Fibroblast of skin of right biceps (primary cell): Measurements from ENCODE around the gene APP.
"Not testable (repeated sequence)": the region's sequence is repeated elsewhere in the genome, so short reads cannot be mapped to it uniquely, and the experiment has no call there.

Source experiments
- DNase-seq: peaks from one replicate; pipeline ENCODE4 v3.0.0-alpha.2; 2013

Gene APP

GRCh38 chr21:25934771-25935224, 235.8 kb downstream of the APP start:
- peak; percentile 84 for DNase-seq

GRCh38 chr21:25934130-25934529, 236.4 kb downstream of the APP start:
- DNase-seq, result no peak

GRCh38 chr21:25931765-25932164, 238.8 kb downstream of the APP start:
- no peak for DNase-seq

DNA sequence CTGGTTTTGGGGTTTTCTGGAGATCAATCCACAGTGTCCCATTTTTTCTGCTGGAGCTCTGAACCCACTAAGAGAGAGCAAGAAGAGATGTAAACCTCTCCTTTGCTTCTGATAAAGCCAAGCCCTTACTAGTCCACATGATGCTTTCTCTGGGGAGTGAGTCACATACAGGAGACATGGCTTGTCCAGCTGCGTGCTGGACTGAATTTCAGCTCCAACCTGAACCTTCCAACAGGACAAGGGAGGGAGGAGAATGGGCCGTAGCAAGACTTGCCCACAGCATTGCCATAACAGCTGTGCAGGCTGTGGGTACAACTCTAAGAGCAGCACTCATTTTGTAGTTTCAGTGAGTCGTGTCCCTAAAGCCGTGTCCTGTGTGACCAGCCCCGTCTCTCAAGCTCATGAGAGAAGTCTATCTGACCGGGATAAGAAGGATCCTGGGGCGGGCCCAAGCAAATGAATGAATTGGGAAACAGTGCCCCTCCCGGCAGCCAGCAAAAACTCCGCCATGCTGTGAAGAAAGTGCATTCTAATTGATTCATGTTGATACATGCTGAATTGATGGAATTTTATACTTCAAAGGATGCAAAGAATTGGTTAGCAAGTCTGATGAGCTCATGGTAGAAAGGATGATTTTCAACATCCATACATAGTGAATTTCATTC, 240.6 kb downstream of the APP start:
- DNase-seq, result no peak

DNA sequence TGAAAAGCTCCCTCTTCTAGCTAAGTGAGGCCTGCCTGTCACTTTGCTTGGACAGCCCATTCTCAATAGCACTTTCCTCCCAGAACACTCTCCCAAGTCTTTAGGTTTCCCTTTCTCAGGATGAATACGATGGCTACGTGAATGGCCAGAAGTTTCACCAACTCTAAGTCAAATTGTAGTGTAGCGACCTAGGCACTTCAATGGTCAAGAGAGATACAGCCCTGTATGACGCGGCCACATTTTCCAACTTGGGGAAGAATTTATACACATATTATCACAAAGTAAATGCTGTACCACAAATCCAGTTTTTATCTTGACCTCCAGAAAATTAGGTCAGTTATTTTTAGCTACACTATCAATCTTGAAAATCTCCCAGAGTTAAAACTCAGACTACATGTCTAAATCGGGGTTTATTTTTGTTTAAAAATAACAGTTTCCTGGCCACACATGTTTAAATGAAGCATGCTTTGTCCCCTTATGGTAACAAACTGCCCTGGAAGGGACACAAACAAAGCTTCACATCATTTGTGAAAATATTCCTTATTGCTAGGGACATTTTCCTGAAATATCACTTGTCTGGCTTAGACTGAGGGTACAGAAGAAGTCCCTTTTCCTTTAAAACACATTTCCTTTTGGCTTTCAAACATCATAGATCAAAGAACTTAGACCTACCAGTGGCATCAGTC, 243.2 kb downstream of the APP start:
- no peak for DNase-seq

- no peak for DNase-seq
Observed at GRCh38 chr21:25925936-25926335, 244.6 kb downstream of the APP start.

- DNase-seq, result no peak
Observed at GRCh38 chr21:25925064-25925800, 245.3 kb downstream of the APP start.

GRCh38 chr21:25918152-25918551, 252.4 kb downstream of the APP start:
- DNase-seq, result not testable (repeated sequence)

DNA sequence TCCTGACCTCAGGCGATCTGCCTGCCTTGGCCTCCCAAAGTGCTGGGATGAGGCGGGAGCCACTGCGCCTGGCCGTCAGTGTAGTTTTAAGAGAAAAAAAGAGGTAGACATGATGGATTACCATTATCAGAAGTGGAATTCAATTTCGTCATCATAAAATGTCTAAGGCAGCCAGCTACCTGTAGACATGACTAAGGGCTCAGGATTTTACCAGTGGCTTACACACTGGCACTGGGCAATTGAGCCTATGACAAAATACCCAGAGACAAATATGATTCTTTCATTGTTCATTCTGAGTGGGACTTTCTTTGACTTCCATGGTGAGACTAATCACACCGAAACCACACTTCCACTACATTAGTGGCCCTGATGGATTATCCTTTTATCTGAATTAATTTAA, 254.3 kb downstream of the APP start:
- no peak for DNase-seq

DNA sequence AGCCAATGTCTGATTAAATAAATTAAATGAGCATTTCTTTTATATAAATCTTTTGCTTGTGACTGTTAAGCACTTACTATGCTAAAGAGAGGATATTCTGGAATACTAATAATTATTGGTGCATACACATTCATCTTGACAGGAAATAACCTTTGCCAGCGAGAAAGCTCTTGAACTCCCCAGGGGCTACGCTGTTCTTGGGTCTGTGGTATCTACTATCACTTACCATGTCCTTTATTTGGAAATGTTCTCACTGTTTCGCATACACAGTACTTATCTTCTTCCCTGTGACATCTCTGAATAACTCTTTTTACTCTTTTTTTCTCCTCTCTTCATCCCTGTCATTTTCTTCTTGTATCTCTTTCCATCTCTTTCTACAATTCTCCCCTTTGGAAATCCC, 257.1 kb downstream of the APP start:
- no peak for DNase-seq

DNA sequence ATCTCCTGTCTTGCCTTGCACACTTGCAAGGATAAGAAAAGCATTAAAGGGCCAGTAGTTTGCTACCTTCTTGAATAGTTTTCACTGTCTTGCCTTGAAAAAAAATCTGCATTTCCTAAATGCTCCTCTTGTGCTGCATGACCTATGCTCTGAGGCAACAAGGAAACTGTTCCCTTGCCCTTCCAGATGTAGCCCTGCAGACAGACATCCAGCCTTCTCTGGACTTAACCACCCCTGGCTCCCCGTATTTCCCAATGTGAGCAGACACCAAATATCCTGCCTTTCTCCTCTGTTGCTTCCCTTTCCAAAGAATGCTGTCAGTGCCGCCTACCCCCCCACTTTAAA, 258.2 kb downstream of the APP start:
- DNase-seq, result no peak

GRCh38 chr21:25911730-25912401, 258.7 kb downstream of the APP start:
- no peak for DNase-seq

GRCh38 chr21:25910809-25911208, 259.8 kb downstream of the APP start:
- no peak for DNase-seq

DNA sequence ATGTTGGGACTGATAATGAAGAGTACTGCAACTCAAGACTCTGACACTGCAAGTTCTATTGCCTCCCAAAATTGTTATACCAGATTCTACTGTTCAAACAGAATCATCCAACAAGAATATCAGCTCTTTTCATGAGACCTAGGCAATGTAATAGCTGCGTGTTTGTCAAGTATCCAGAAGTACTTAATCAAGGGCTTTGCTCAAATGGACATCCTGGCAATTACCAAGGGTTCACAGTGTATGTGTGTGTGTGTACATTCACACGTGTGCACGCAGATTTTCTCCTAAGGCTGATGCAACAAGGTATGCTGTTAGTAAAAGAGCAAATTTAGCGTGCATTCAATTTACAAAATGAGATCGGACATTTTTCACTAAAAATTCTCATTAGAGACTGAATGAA, 261.2 kb downstream of the APP start:
- no peak for DNase-seq

- no peak for DNase-seq
Observed at GRCh38 chr21:25908495-25908894, 262.1 kb downstream of the APP start.

DNA sequence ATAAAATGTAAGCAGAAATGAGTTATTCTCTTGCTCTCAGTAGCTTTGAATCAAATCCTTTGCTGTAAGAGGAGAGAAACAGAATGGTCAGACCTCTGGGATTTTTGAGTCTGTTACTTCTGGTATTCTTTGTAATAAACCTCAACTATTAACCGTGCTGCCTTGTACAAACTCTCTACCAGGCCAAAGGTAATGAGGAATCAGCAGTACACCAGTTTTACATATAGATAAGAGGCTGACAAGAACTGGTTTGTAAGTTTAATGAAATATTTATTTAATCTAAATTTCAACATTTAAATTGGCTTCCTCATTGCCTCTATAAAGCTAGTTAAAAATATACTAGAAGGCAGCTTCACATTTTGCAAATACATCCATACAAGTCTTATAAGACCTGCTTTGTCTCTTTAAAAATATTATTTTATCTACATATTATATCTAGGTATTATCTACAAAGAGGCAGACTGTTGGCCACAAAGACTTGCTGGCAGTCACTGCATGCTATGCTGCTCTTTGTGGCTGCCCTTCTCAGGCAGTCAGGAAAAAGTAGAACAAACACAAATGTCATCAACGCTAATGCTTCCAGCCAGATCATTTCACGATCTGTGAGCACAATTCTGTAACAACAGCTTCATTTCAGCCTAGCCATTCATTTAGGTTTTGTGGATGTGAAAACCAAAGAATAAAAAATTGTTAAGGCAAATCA, 262.8 kb downstream of the APP start:
- DNase-seq, result no peak

DNA sequence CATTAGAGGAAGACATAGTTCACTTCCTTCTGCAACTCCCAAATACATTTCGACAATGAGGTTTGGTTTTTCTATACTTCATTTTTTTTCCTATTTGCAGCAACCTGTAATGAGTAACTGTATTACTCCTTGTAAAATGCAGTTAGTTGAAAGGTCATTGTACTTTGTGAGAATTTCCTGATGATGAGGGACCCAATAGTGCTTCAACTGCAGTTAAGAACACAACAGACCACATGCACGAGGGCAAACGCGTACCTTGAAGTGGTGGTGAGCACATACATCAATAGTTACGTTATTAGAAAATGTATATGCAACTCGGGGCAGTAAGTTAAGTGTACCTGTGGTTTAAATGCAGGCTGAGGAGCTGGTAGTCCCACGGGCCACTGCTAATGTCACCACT, 264.0 kb downstream of the APP start:
- no peak for DNase-seq

DNA sequence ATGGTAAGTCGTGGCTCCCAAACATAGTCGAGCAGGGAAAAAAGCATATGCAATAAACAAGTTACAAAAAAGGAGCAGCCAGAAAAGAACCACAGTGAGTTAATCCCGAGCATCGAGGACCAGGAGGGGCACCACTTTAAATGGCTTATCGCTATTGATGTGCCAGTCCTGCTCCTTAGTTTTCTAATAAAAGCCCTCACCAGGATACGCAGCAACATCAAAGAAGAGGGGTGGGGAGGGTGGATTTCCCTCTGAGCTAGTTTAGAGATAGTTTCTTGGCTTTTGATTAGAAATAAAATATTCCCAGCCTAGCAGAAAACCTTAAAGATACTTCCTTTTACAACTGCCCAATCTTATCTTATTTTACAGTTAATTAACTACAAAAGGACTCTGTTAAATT, 265.4 kb downstream of the APP start:
- no peak for DNase-seq

DNA sequence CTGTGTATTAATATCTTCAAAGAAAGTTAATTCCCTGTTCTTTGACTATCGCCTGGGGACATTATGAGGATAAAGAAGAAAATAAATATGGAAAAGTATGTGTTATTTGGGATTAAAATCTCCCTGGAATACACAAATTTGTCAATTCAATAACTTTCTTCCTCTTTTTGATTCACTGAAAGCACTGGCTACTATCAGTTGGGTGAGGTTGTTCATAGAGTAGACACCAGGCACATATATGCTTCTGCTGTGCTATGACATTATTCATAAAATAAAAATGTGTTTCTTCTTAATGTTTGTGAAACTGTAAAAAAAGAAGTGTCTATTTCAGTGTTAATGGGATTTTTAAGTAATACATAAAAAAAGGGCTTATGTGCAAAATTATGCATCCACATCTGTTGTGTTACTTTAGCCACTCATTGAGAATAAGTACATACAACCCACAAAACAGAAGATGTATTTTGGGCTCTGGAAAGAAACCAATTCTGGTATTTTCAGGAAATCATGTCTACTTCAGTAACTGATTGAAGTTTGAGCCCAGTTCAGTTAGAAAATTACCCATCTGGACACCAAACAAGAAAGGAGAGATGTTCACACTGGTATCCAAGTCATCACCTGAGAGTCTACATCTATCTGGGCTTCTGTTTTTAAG, 266.4 kb downstream of the APP start:
- DNase-seq, result no peak

- no peak for DNase-seq
Observed at GRCh38 chr21:25903607-25904006, 267.0 kb downstream of the APP start.

- DNase-seq, result no peak
Observed at GRCh38 chr21:25901330-25901979, 269.1 kb downstream of the APP start.

DNA sequence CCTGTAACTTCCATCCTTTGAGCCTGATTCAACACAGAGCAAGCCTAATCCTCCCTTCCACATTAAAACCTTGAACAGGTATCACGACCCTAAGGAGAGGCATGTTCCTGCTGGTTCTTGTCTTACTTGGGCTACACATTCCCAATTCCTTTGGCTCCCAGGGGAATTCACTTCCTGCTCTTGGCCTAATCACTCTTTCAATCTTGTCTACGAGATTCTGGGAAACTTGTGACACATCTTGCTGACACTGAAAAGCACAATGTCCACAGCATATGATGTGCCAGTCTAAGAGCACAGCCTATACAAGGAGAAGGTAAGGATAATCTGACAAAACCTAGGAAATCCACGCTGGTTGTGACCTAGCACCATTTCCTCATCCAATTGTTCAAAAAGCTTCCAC, 271.9 kb downstream of the APP start:
- DNase-seq, result peak; percentile 64
